Kidney (tissue), 14 donors: ENCODE results near the gene GCNT4. TPM values are rescaled to one million over a fixed set of nuclear protein-coding genes. Genes with fewer than 3 reads are reported as not detected.

Experiments
- DNase-seq, 5 donors: peaks; one replicate each; pipeline ENCODE4 v3.0.0-alpha.2; 2013 to 2020
- FAIRE-seq: peaks from 2 replicates; lab custom pipeline; 2012; peaks lifted over from hg19 to GRCh38; lab: Jason Lieb, UNC
- H3K27ac ChIP-seq, 2 donors: one replicate each; pipeline ENCODE4 v1.7.0; 2013; ENCODE audit warnings: low read depth in 2 of 2, low read length in 2 of 2, inconsistent platforms in 1 of 2
- H3K27me3 ChIP-seq: one replicate; pipeline ENCODE4 v1.7.1; 2013; ENCODE audit warnings: low read length, inconsistent platforms; ENCODE audit not compliant: control insufficient read depth, insufficient read depth
- H3K36me3 ChIP-seq, 3 donors: one replicate each; pipeline versions ENCODE4 v1.7.0 to v1.7.1; 2013; ENCODE audit warnings: low read length in 3 of 3, control low read depth in 1 of 3, inconsistent platforms in 1 of 3; ENCODE audit not compliant: insufficient read depth in 3 of 3, control insufficient read depth in 2 of 3
- H3K4me1 ChIP-seq, 3 donors: one replicate each; pipeline versions ENCODE4 v1.7.0 to v1.7.1; 2013; ENCODE audit warnings: low read length in 3 of 3, inconsistent platforms in 1 of 3, low read depth in 1 of 3; ENCODE audit not compliant: control insufficient read depth in 2 of 3, insufficient read depth in 2 of 3
- H3K4me3 ChIP-seq, 3 donors: one replicate each; pipeline versions ENCODE4 v1.7.0 to v1.8.1; 2013; ENCODE audit warnings: low read length in 3 of 3, control low read depth in 1 of 3, inconsistent platforms in 1 of 3
- H3K9ac ChIP-seq, 3 donors: one replicate each; pipeline versions ENCODE4 v1.7.0 to v1.7.1; 2013; ENCODE audit warnings: low read length in 3 of 3, control low read depth in 1 of 3, inconsistent platforms in 1 of 3
- H3K9me3 ChIP-seq, 3 donors: one replicate each; pipeline versions ENCODE4 v1.7.0 to v1.7.1; 2013; ENCODE audit warnings: low read length in 3 of 3, control low read depth in 1 of 3, inconsistent platforms in 1 of 3; ENCODE audit not compliant: control insufficient read depth in 2 of 3, insufficient read depth in 1 of 3
- CTCF ChIP-seq: IDR thresholded peaks from 3 replicates; pipeline ENCODE4 v1.5.1; 2012; ENCODE audit warnings: mild to moderate bottlenecking, moderate library complexity, borderline replicate concordance; ENCODE audit not compliant: insufficient read depth; ENCODE audit errors: extremely low read depth
- intact Hi-C: fragments of 100-400 bp; cut with DNase I; formaldehyde crosslinking; loops from one replicate; pipeline ENCODE4 v1.11.1; 2022
- polyA plus RNA-seq: library from polyadenylated mRNA; stranded (reverse); fragments of 350-450 nt; fragmentation: Illumina TruSeq; extraction: RNeasy Lipid Tissue Mini Kit (QIAGEN cat#74804); gene quantifications from one replicate; pipeline ENCODE4 v1.2.3, GENCODE V29; 2014; ENCODE audit warnings: low read depth, low replicate concordance; ENCODE audit not compliant: insufficient read depth
- total RNA-seq: library from RNA; stranded (reverse); fragmentation: NEBNext Ultra II Directional; extraction: Animal tissue kit (Norgen Biotek cat#: 25700); gene quantifications from one replicate; pipeline ENCODE4 v1.2.1, GENCODE V29; 2021
- donor health status: control.
- donor health status: control.
- donor health status: control.
- donor health status: control.
- donor health status: control.
- donor health status: DM: yes; HTN: yes; CAD: no.
- donor health status: Normal renal cell carcinoma (clear cell type).

GCNT4 gene
- total and polyA plus RNA-seq, 2 donors from 2014 or later = 2.0 to 2.6 TPM

- no peaks in the 10 kb centered on the region for H3K36me3 ChIP-seq
- no peak overlapping the region for H3K4me3 ChIP-seq
- no peak for FAIRE-seq
- no peaks in the 10 kb centered on the region for H3K27me3 ChIP-seq
- no peak overlapping the region for H3K27ac ChIP-seq
- TF ChIP-seq CTCF = no peak
- no peak overlapping the region for H3K9ac ChIP-seq
- DNase-seq = no peak
- H3K4me1 ChIP-seq = no peaks in the 10 kb centered on the region
- intact Hi-C loops = no loop called here
- no peaks in the 10 kb centered on the region for H3K9me3 ChIP-seq
Measured at GRCh38 chr5:75034137-75034739, 18.1 kb downstream of the GCNT4 start.

- intact Hi-C loops = no loop called here
- FAIRE-seq (no peak), DNase-seq (no peak)
- Histone ChIP-seq H3K27me3 (no peaks in the 10 kb centered on the region), H3K9ac (no peak overlapping the region), H3K36me3 (no peaks in the 10 kb centered on the region), H3K9me3 (no peaks in the 10 kb centered on the region), H3K4me3 (no peak overlapping the region), H3K4me1 (no peaks in the 10 kb centered on the region), H3K27ac (no peak overlapping the region)
- no peak for TF ChIP-seq CTCF
Measured at GRCh38 chr5:75031366-75031765, 21.0 kb downstream of the GCNT4 start.

GRCh38 chr5:75028090-75028489 lies 24.3 kb downstream of the GCNT4 start:
- intact Hi-C loops = no loop called here
- FAIRE-seq (no peak), DNase-seq (no peak)
- H3K4me1 ChIP-seq = no peaks in the 10 kb centered on the region
- no peak overlapping the region for H3K4me3 ChIP-seq
- H3K9me3 ChIP-seq = no peaks in the 10 kb centered on the region
- H3K27me3 ChIP-seq = no peaks in the 10 kb centered on the region
- no peak overlapping the region for H3K27ac ChIP-seq
- no peaks in the 10 kb centered on the region for H3K36me3 ChIP-seq
- H3K9ac ChIP-seq = no peak overlapping the region
- TF ChIP-seq CTCF = no peak
